HG03565 (cell line): Measurements from ENCODE around the gene DCUN1D3.
"Not testable (repeated sequence)": the region's sequence is repeated elsewhere in the genome, so short reads cannot be mapped to it uniquely, and the experiment has no call there.

ENCODE experiments used
- ATAC-seq: cut with Tn5 transposase; IDR thresholded peaks from one replicate; pipeline ENCODE4 v1.9.1; 2021; ENCODE audit warnings: mild to moderate bottlenecking, moderate library complexity; ENCODE audit not compliant: unreplicated experiment

The DCUN1D3 gene

DNA sequence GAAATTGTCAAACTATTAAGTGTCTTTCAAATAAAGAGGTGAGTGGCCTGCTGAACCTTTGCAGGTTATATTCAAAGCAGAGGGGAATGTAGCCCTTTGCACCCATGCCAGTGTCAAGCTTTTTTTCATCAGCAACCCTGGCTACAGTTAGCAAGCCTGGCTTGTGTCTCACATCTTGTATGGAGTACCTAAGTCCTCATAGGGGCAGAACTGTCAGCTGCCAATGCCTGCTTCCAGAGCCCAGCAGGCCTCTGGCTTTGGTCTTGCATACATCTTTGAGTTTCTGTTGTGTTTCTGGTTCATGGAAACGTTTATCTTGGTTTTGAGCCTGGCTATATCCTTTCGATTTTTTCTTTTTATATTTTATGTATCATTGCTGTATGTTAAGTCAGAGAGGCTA is 67.1 kb downstream of the DCUN1D3 start:
- ATAC-seq: no peak

DNA sequence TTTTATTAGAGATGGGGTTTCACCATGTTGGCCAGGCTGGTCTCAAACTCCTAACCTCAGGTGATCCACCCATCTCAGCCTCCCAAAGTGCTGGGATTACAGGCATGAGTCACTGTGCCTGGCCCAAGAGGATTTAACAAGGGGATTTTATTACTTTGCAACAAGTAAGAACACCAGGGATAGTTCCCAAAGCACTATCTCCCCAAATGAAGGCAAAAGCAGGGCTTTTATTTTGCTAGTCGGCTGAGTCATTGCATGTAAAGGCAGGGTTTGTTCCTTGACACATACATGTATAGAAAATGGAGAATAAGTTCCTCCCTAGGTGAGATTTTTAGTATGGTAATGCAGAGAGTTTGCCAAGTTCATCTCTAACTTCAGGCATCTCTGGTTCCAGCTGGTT is 69.8 kb downstream of the DCUN1D3 start:
- no peak for ATAC-seq

DNA sequence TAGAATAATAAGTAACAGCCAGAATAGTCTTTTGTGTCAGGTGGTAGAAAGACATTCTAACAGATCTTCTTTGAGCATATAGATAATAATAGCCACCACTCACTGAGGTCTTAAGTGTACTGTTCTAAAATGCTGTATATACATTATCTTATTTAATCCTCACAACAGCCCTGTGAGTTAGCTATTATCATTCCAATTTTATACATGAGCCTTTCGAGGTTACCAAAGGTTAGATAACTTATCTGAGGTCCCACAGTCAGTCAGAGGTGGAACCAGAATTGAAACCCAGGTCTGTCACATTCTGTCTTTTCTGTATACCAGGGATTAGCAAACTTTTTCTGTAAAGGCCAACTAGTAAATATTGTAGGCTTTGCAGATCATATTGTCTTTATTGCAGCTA is 70.6 kb downstream of the DCUN1D3 start:
- ATAC-seq: no peak

DNA sequence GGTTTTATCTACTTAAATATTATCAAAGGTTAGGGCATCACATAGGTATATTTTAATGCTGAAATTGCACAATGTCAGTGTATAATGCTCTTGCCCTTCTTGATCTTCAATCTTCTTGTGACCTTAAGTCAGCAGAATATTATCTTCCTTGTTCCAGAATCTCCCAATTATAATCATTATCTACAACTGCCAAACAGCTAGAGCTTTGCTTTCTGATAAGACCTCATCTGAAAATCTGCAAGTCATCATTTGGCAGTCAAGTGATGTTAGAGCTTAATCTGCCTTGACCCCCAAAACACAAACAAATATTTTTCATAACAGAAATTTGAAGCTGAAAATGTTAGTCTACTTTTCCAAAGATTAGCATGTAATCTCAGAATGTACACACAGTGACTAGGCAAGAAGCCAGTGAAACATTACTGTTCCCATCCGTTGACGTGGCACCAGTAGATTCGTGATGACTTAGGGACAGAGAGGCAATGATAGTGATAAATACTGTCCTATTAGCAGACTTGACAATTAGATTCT is 74.1 kb downstream of the DCUN1D3 start:
- ATAC-seq: no peak

DNA sequence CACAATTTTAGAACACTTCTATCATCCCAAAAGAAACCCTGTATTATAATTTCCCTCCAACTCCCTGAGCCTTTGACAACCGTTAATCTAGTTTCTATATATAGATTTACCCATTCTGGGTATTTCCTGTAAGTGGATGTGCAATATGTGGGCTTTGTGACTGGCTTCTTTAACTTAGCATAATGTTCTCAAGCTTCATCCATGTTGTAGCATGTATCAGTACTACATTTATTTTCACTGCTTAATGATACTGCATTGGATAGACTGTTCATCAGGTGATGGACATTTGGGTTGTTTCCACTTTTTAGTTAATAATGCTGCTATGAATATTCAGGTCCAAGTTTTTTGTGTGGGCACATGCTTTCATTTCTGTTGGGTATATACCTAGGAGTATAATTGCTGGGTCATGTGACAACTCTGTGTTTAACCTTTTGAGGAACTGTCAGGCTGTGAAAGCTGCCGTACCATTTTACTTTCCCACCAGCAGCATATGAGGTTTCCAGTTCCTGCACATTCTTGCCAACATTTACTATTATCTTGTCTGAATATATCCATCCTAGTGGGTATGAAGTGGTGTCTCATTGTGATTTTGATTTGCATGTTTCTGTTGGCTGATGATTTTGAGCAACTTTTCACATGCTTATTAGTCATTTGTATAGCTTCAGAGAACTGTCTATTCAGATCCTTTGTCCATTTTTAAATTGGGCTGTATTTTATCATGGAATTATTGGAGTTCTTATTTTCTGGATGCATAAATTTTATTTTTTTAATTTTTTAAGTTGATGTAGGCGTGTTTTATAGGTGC is 77.4 kb downstream of the DCUN1D3 start:
- no peak for ATAC-seq

DNA sequence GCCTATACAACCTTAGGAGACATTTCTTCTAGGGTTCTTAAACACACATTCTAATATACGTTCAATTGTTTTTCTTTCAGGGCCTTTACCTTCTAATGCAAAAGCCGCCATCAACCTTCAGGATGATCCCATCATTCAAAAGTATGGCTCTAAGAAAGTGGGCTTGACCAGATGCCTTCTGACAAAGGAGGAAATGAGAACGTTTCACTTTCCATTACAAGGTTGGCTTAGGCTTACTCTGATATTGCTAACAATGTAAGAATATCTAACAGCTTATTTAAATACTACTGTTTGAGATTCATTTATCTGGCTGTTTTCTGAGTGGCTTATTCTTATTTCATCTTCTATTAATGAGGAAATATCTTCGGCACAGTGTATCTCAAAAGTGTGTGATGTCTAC is 78.5 kb downstream of the DCUN1D3 start:
- no peak for ATAC-seq

DNA sequence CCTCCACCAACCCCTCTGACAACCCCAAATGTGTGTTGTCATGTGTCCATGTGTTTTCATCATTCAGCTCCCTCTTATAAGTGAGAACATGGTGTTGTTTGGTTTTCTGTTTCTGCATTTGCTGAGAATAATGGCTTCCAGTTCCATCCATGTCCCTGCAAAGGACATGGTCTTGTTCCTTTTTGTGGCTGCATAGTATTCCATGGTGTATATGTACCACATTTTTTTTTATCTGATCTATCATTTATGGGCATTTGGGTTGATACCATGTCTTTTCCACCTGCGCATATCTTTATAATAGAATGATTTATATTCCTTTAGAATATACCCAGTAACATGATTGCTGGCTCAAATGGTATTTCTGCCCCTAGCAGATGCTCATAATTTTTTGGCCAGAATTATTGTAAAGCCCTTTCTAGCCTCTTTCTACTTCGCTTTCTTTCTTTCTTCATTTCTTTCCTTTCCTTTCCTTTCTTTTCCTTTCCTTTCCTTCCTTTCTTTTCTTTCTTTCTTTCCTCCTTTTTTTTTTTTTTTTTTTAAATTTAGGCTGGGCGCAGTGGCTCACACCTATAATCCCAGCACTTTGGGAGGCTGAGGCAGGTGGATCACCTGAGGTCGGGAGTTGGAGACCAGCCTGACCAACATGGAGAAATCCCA is 81.1 kb downstream of the DCUN1D3 start:
- ATAC-seq: no peak

DNA sequence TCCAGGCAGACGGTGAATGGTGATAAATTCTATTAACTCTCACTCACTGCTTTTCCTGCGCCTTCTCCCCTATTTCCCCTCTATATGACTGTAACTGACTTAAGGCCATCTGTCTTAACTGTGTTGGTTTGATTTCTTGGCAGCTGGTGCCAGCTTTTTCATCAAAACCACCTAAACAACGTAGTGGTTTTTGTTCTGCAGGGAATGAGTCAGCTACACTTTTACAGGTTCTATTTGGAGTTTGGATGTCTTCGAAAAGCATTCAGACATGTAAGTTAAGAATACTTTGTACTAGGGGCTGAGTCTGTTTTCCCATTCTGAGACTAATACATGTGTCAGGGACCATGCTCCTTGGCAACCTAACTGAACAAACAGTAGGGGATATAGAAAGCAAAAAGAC is 85.4 kb downstream of the DCUN1D3 start:
- no peak for ATAC-seq

DNA sequence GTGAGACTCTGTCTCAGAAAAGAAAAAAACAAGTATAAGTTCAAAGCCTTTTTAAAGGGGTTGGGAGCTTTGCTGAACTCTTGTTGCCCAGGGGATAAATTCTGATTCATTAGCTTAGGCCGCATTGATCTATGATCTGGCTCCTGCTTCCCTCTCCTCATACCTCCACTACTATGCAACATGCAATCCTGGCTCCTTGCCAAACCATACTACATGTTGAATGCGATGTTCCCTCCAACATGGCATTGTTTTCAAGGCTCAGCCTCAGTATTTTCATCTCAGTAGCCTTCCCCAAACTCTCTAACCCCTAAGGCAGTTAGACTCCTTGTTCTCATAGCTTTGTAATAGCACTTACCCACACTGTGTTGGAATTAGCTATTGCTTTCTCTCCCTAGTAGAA is 87.6 kb downstream of the DCUN1D3 start:
- ATAC-seq: no peak

DNA sequence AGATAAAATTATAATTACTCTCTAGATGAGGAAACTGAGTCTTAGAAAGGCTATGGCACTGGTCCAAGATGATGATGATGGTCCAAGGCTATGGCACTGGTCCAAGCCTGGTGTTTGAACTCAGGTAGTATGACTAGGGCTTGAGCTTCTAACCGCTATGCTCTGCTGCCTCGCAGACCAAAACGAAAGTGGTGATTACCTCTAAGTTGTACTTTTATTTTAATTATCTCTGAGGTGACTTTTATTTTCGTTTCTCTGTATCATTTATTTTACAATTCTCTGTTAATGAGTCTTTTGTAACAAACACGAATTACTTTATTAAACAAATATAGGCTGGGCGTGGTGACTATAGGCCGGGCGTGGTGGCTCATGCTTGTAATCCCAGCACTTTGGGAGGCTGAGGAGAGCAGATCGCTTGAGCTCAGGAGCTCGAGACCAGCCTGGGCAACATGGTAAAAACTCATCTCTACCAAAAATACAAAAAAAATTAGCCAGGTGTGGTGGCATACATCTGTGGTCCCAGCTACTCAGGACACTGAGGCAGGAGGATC is 88.2 kb downstream of the DCUN1D3 start:
- no peak for ATAC-seq

DNA sequence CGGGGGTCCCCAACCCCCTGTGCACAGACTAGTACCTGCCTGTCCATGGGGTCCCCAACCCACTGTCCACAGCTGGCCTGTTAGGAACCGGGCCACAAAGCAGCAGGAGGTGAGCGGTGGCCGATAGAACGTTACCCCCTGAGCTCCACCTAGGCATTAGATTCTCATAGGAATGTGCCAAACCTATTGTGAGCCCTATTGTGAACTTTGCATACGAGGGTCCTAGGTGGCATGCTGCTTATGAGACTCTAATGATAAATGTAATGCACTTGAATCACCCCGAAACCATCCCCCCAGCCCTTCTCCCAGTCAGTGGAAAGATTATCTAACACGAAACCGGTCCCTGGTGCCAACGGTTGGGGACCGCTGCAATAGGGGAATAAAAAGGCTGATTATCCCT is 92.3 kb downstream of the DCUN1D3 start:
- no peak for ATAC-seq

DNA sequence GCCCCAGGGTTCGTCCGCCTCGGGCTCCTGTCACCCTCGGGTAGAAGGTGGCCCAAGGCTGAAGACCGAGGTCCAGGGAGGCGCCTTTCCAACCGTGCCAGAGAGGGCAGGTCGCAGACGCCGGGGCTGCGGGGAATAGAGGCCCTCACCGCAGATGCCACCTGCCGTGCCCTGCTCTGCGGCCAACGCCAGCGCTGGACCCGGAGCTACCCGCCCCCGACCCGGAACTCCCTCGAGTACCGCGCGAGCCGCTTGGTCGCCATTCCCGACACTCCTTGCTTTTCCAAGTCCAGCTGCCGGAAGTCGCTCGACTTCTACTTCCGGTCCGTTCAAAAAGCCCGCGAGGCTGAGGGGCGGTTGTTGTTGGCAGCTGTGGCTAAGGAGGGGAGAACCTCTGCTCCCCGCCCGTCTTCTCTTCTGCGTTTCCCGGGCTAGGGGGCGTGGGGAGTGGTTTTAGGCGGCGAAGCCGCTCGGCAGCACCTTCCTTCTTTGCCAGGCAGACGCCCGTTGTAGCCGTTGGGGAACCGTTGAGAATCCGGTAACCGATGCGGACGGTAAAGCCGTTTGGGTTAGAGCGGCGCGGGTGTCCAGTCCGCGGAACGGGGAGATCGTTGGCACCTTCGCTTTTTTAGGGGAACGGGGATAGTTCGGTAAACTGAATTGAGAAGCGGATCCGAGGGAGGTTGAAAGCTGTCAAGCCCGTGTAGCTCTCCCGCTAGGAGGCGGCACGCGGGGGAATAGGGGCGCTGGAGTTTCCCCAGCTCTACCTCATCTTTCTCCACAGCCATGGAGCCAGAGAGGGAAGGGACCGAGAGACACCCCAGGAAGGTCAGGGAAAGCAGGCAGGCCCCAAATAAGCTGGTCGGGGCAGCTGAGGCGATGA is 93.7 kb downstream of the DCUN1D3 start, which contains the start of the genes ERI2 and REXO5:
Gene ERI2, minus strand, starts transcription at position 305 of the 883 bp plus-strand sequence. Its CDS starts 42 bp downstream, at position 263.
Gene REXO5, plus strand, starts transcription at position 360 of the 883 bp plus-strand sequence. Its CDS starts 427 bp downstream, at position 787.
- ATAC-seq: peak; percentile 58

DNA sequence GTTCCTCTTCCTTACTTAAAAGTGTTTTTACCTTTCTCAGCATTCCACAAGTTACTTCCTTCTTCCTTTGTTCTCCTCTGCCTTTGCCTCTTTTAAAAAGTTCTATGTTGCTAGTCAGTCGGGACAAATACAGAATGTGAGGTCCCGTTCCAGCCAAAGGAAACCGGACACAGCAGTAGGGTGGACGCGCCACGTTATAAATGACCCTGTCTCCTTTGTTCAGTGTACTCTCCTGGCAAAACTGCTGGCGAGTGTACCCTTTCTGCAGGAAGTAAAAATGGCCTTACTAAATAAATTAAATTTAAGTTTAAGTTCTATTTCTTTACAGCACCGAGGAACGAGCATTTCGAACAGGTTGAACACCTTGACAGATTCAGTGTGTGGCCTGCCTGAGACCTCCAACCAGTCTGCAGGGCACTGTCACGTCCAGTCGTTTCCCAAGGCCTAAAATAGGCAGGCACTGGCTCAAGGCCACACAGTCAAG is 94.4 kb downstream of the DCUN1D3 start:
- not testable (repeated sequence) for ATAC-seq
